K562 (cell line): ENCODE measurements around the gene RNF41. TPM values are rescaled to one million over a fixed set of nuclear protein-coding genes. Genes with fewer than 3 reads are reported as not detected.
A peak's percentile ranks its signal among the peaks of the same experiment; 100 is the strongest.

Experiments
- ATAC-seq: fragments of 200-7000 bp; cut with Tn5 transposase; 3 replicates; pipeline ENCODE4 v1.9.1; 2020; ENCODE audit warnings: moderate library complexity
- BruUV-seq: library from RNA; stranded (reverse); fragments of 400-500 nt; replicated peaks from 2 replicates; lab custom pipeline; 2021; lab: Mats Ljungman, UMichigan
- CTCF ChIA-PET: fragments of 300-600 bp; formaldehyde crosslinking; extraction: SDS; loops from one replicate; lab custom pipeline; 2021; ENCODE audit warnings: low intra/inter-chr PET ratio; lab: Yijun Ruan, JAX
- POLR2A ChIA-PET: fragments of 300-600, 350-650 bp; sonication (Branson Sonifier 250); formaldehyde crosslinking; extraction: SDS; loops from one replicate; lab custom pipeline; 2021; ENCODE audit warnings: antibody characterized with exemption, inconsistent platforms; lab: Yijun Ruan, JAX
- DNase-seq, 4 experiments: peaks; one replicate each; pipeline versions ENCODE4 v3.0.0 to v3.0.0-alpha.2; 2011 to 2018; ENCODE audit warnings: low spot score in 3 of 4, mixed read lengths in 3 of 4; ENCODE audit errors: extremely low read depth in 1 of 4
- FAIRE-seq: peaks from 2 replicates; lab custom pipeline; 2011; peaks lifted over from hg19 to GRCh38; lab: Jason Lieb, UNC
- H2AFZ ChIP-seq: 2 replicates; pipeline ENCODE4 v1.6.0; 2011; ENCODE audit warnings: low read depth, low read length, control low read depth, inconsistent platforms
- H3K27ac ChIP-seq: fragments of 200-600 bp; 3 replicates; pipeline ENCODE4 v1.8.0; 2011; ENCODE audit warnings: low read depth, mild to moderate bottlenecking, control low read depth, inconsistent platforms, low read length, moderate library complexity, mixed read lengths; ENCODE audit errors: extremely low read depth
- H3K27me3 ChIP-seq, 2 experiments: fragments of 300-600 bp in 1 of 2; 2 replicates in 1 of 2; 3 replicates in 1 of 2; pipeline versions ENCODE4 v1.6.0 to v1.8.0; 2011; ENCODE audit warnings: inconsistent platforms in 2 of 2, low read length in 2 of 2, mild to moderate bottlenecking in 1 of 2, mixed read lengths in 1 of 2, moderate library complexity in 1 of 2; ENCODE audit not compliant: control insufficient read depth in 2 of 2, insufficient read depth in 2 of 2
- H3K36me3 ChIP-seq: fragments of 300-600 bp; 3 replicates; pipeline ENCODE4 v1.8.0; 2011; ENCODE audit warnings: mild to moderate bottlenecking, low read length, inconsistent platforms; ENCODE audit not compliant: control insufficient read depth, insufficient read depth
- H3K4me1 ChIP-seq, 2 experiments: fragments of 200-600 bp in 1 of 2; replicated peaks in 1 of 2; 2 replicates in 1 of 2; 3 replicates in 1 of 2; pipeline versions ENCODE4 v1.5.1 to v1.8.0; 2011; ENCODE audit warnings: inconsistent platforms in 2 of 2, low read length in 2 of 2, mild to moderate bottlenecking in 1 of 2, mixed read lengths in 1 of 2, moderate library complexity in 1 of 2; ENCODE audit not compliant: control insufficient read depth in 2 of 2, insufficient read depth in 2 of 2
- H3K4me2 ChIP-seq: 2 replicates; pipeline ENCODE4 v1.6.1; 2011; ENCODE audit warnings: low read length, control low read depth, inconsistent platforms, mixed read lengths; ENCODE audit not compliant: insufficient read depth
- H3K4me3 ChIP-seq: fragments of 200-600 bp; sonication (generic), shearing (Covaris generic); 2 replicates; pipeline ENCODE4 v1.5.1; 2016; ENCODE audit warnings: control low read depth, inconsistent platforms
- H3K79me2 ChIP-seq: fragments of 200-600 bp; 3 replicates; pipeline ENCODE4 v1.8.0; 2011; ENCODE audit warnings: low read length, inconsistent platforms; ENCODE audit not compliant: control insufficient read depth, insufficient read depth
- H3K9ac ChIP-seq, 2 experiments: 2 replicates each; pipeline versions ENCODE4 v1.6.0 to v1.6.1; 2011; ENCODE audit warnings: low read depth in 2 of 2, low read length in 2 of 2, control low read depth in 1 of 2, inconsistent platforms in 1 of 2, mild to moderate bottlenecking in 1 of 2, mixed read lengths in 1 of 2; ENCODE audit not compliant: insufficient read depth in 1 of 2
- H3K9me1 ChIP-seq: one replicate; pipeline ENCODE4 v1.6.0; 2011; ENCODE audit warnings: inconsistent platforms, mild to moderate bottlenecking, low read length, moderate library complexity; ENCODE audit not compliant: control insufficient read depth, insufficient read depth
- H3K9me3 ChIP-seq: replicated peaks from 2 replicates; pipeline ENCODE4 v1.5.1; 2011; ENCODE audit warnings: low read depth, low read length, inconsistent platforms; ENCODE audit not compliant: control insufficient read depth, insufficient read depth
- H4K20me1 ChIP-seq: replicated peaks from 2 replicates; pipeline ENCODE4 v1.6.1; 2011; ENCODE audit warnings: low read length, inconsistent platforms, mixed read lengths; ENCODE audit not compliant: control insufficient read depth, insufficient read depth
- CTCF ChIP-seq, 3 experiments: IDR thresholded peaks in 2 of 3; conservative IDR thresholded peaks in 1 of 3; 2 replicates each; pipeline ENCODE4 v1.5.1; 2011 to 2012; ENCODE audit warnings: low read length in 3 of 3, mild to moderate bottlenecking in 3 of 3, control low read depth in 2 of 3, improper control_type of control experiment in 1 of 3, inconsistent platforms in 1 of 3, low read depth in 1 of 3, mixed read lengths in 1 of 3, moderate library complexity in 1 of 3; ENCODE audit not compliant: insufficient read depth in 2 of 3
- GTF2B ChIP-seq: IDR thresholded peaks from 2 replicates; pipeline ENCODE4 v1.6.1; 2011; ENCODE audit not compliant: insufficient read length; ENCODE audit errors: extremely low read depth
- KDM5B ChIP-seq: fragments of 200-600 bp; sonication (generic); IDR thresholded peaks from 2 replicates; pipeline ENCODE4 v1.6.1; 2012; ENCODE audit warnings: low read depth, mild to moderate bottlenecking, moderate library complexity, low read length, control low read depth, inconsistent platforms; ENCODE audit not compliant: insufficient replicate concordance
- RBBP5 ChIP-seq: fragments of 200-600 bp; sonication (generic); IDR thresholded peaks from 2 replicates; pipeline ENCODE4 v1.6.1; 2012; ENCODE audit warnings: borderline replicate concordance, mild to moderate bottlenecking, low read length, control low read depth, inconsistent platforms; ENCODE audit not compliant: insufficient read depth, poor library complexity, severe bottlenecking
- UBTF ChIP-seq, 2 experiments: IDR thresholded peaks; 2 replicates each; pipeline ENCODE4 v1.6.1; 2012; ENCODE audit warnings: improper control_type of control experiment in 2 of 2, low read depth in 2 of 2, low read length in 2 of 2, borderline replicate concordance in 1 of 2
- ZBTB11 ChIP-seq, 3 experiments: fragments of 200-800 bp in 1 of 3; fragments of 250-450 bp in 1 of 3; fragments of 450-650 bp in 1 of 3; sonication (Bioruptor Pico) in 1 of 3; sonication (Bioruptor generic) in 1 of 3; formaldehyde crosslinking in 1 of 3; IDR thresholded peaks; 2 replicates each; pipeline versions ENCODE4 v1.6.1 to v1.8.0; 2016 to 2022; ENCODE audit warnings: mild to moderate bottlenecking in 2 of 3, missing genetic modification characterization in 2 of 3, missing compliant biosample characterization in 1 of 3, moderate library complexity in 1 of 3
- ZNF263 ChIP-seq: sonication (generic); formaldehyde crosslinking; IDR thresholded peaks from 2 replicates; pipeline ENCODE4 v1.8.0; 2022; ENCODE audit warnings: mild to moderate bottlenecking, missing genetic modification reagents, borderline replicate concordance
- ZNF436 ChIP-seq: fragments of 250-450, 450-650 bp; sonication (Bioruptor Pico); formaldehyde crosslinking; IDR thresholded peaks from 2 replicates; pipeline ENCODE4 v1.7.0; 2020; ENCODE audit warnings: mild to moderate bottlenecking
- WGBS: fragments of 100-300 bp; shearing (Covaris generic); methylation state at CpG from one replicate; pipeline ENCODE4 v1.1.6; 2016; ENCODE audit warnings: low coverage, mixed read lengths; ENCODE audit not compliant: insufficient coverage; ENCODE audit errors: missing lambda C conversion rate; 5-methylcytosine and 5-hydroxymethylcytosine counted together
- in situ Hi-C: fragments of 300-500 bp; cut with MboI; formaldehyde crosslinking; loops from 4 replicates; pipeline ENCODE4 v1.15.0; 2018; ENCODE audit warnings: inconsistent platforms, mixed read lengths
- intact Hi-C: fragments of 100-400 bp; cut with micrococcal nuclease; formaldehyde crosslinking; loops from 2 replicates; pipeline ENCODE4 v1.14.2; 2022
- polyA plus RNA-seq, 8 experiments: library from polyadenylated mRNA; depleted of rRNA in 4 of 8; stranded (reverse) in 5 of 8; unstranded in 3 of 8; fragments of >200 nt; fragmentation: Nextera tagmentation in 2 of 8; fragmentation: Illumina TruSeq in 1 of 8; extraction: Ambion mirVana in 2 of 8; extraction: Trizol in 1 of 8; gene quantifications; 2 replicates each; pipeline versions ENCODE4 v1.2.1 to v1.2.3, GENCODE V29; 2011 to 2014; ENCODE audit warnings: inconsistent platforms in 1 of 8, missing spikeins in 1 of 8
- total RNA-seq, 7 experiments: library from RNA; depleted of rRNA in 6 of 7; stranded (reverse); fragments of >200 nt in 6 of 7; fragmentation: Illumina TruSeq in 2 of 7; extraction: Trizol in 2 of 7; gene quantifications; 2 replicates each; pipeline versions ENCODE4 v1.2.1 to v1.2.3, GENCODE V29; 2011 to 2021; ENCODE audit warnings: low replicate concordance in 1 of 7

RNF41 gene
- total and polyA plus RNA-seq, 9 of the 15 experiments (the other 6 are each of a cell fraction or from before 2014, with no cell fraction given), result 28.2 to 46.8 (median 33.8) TPM

- intact Hi-C loops, result loop anchor here (2.0 kb wide), 2 partner anchors 33 to 139 kb away; partner anchors contain the start of genes NABP2 and ZC3H10
- peak; percentile 70 for ATAC-seq
- Histone ChIP-seq H3K9me1 (no peaks in the 10 kb centered on the region), H3K4me3 (peak overlapping the region; percentile 91), H4K20me1 (peaks cover 6% of the 10 kb centered on the region), H3K36me3 (peaks cover 46% of the 10 kb centered on the region; the same call in 2 of the 3 replicates), H2AFZ (peak overlapping the region; percentile 98), H3K4me2 (peak overlapping the region; percentile 97), H3K9me3 (no peaks in the 10 kb centered on the region), H3K27ac (peak overlapping the region; percentile 84), H3K9ac (peak overlapping the region; percentile 85 to 95), H3K4me1 (peaks cover 12 to 20% of the 10 kb centered on the region in 2 experiments; a peak in 4 of 5 replicates), H3K79me2 (peaks cover 24% of the 10 kb centered on the region), H3K27me3 (no peaks in the 10 kb centered on the region)
- peak; percentile 53 to 60 (median 60) for DNase-seq
- peak; percentile 12 for TF ChIP-seq RBBP5
- TF ChIP-seq ZNF436, result no peak
- peak; percentile 8 to 28 (median 13); a peak in 2 of 6 replicates for TF ChIP-seq CTCF (IDR thresholded peaks at IDR 0.05 in 2 of 3, conservative IDR thresholded peaks at IDR 0.05 in 1 of 3; ENCODE audit: insufficient read depth in 2 of 3, low read depth in 1 of 3, low read length in 3 of 3)
- 0 out of 4 replicates have a peak, but pooled peaks of 1 of the 2 experiments have one; percentile 41 for TF ChIP-seq UBTF (IDR thresholded peaks at IDR 0.05; ENCODE audit: borderline replicate concordance in 1 of 2, low read depth in 2 of 2, low read length in 2 of 2)
- TF ChIP-seq GTF2B, result no peak
- TF ChIP-seq ZNF263, result peak; percentile 8; the same call in 1 of the 2 replicates
- TF ChIP-seq KDM5B, result peak; percentile 33
- TF ChIP-seq ZBTB11 (CRISPR knock-in tag; IDR thresholded peaks at IDR 0.05), result peak in 1 of 3 experiments; percentile 60; a peak in 2 of 6 replicates
- 2% methylated on average over 22 of the region's 27 CpGs for WGBS
- FAIRE-seq, result peak; percentile 65
- in situ Hi-C loops, result loop anchor here (5.0 kb wide), 1 partner anchor 65 kb away; no protein-coding TSS in a partner anchor
- BruUV-seq, result no TSS peak
- POLR2A ChIA-PET, result interaction anchor here (0.7 to 2.1 kb wide), 7 partner anchors 8 to 223 kb away, joined by 3 to 7 read pairs (median 4); partner anchors contain the start of gene COQ10A
- CTCF ChIA-PET, result interaction anchor here (0.5 to 2.4 kb wide), 5 partner anchors 34 to 211 kb away, joined by 3 to 11 read pairs (median 6); partner anchors contain the start of genes SMARCC2 and SPRYD4
These were observed 35.9 kb upstream of the RNF41 start for GRCh38 chr12:56257491-56258067.
